ENCODE measurements around the gene POLD1.

POLD1 gene

GRCh38 chr19:50466706-50467039 is 82.5 kb downstream of the POLD1 start:
- DNase-seq (ENCODE audit: low spot score): no peak

- no peak for DNase-seq (ENCODE audit: low spot score)
Observed at GRCh38 chr19:50467566-50467965, 83.4 kb downstream of the POLD1 start.

Measured in globus pallidus (tissue), 1 donor.